NCI-H226 (cell line): ENCODE data around the gene SORD.
"Not testable (repeated sequence)": the region's sequence is repeated elsewhere in the genome, so short reads cannot be mapped to it uniquely, and the experiment has no call there.

ENCODE experiments used
- DNase-seq: peaks from one replicate; pipeline ENCODE4 v3.0.0-alpha.2; 2015

SORD gene

DNA sequence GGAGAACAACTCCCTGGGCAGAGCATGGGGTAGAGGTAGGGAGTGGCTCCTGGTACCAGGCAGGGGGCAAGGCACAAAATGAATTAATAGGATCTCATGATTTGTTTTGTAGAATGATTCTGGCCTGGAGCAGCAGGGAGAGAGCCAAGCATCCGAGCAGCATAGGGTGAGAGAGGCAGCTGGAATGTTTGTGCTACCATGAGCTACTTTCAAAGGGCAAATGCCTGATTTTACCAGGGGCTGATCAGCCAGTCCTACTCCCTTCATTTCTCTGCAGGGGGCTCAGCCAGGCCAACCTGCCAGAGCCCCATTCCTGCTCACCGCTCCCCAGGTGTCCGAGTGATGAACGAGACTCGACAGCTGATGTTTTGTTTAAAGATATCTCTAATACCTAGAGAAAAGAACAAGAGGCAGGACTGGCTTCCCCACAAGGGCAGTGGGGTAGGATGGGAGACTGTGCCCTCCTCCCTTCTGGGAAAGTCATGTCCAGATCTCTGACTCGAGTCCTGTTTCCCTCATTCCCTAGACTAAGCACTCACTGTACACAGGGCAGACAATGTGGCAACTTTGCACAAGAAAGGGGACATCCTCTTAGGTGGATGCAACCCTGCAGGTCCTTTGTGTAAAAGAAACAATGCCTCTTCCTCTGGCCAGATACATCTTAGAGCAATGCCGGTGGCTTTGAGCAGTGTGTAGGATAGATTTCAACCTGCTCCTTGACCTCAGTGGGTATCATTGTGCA is 78.1 kb downstream of the SORD start:
- no peak for DNase-seq

DNA sequence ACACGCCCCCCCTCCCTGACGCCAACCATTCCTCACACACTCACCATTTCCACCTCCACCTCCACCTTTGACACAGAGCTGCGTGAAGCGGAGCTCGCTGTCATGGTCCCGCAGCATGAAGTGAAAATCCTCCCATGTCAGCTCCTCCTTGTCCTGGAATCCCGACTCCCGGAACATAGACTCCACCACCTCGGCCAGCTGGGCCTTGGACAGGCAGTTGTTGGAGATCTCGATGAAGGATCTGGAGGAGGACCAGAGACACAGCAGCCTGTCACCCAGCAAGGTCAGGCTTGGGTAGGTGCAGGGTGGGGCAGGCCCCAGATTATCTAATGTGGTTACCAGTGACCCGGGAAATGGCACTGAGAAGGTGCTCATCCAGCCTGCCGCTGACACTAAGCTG is 78.8 kb downstream of the SORD start:
- DNase-seq, result no peak

DNA sequence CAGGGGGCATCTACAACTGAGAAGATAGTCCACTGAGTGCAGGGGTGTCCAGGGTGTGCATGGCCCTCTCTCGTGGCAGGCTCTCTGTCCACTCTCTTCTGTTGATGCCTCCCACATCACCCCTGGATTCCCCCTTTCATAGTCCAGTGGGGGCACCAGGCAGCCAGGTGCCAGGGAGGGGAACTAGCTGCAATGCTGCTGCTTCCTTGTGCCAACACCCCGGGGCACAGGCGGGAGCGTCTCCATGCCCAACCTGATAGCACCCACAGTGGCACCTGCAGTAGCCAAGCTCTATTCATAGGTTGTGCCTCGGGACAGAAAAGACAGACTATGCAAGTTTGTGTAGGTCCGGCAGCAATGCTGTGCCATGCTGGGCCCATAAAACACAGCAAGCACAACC is 79.2 kb downstream of the SORD start:
- DNase-seq, result no peak

DNA sequence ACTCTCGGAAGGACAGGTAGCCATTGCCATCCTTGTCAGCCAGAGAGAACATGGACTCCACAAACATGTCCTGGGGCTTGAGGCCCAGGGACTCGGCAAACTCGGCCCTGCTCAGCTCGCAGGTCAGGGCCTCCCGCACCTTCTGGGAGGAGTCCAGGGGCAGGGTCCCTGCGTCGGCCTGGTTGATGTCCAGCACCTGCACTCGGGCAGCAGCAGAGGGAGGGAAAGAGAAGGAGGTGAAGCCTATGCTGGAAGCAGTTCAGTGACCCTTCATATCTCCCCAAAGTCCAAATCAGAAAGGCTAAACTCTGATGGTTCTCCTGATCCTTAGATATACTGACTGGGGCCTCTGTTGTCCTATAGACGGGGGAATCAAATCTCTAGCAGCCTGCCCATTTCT is 81.2 kb downstream of the SORD start:
- not testable (repeated sequence) for DNase-seq

DNA sequence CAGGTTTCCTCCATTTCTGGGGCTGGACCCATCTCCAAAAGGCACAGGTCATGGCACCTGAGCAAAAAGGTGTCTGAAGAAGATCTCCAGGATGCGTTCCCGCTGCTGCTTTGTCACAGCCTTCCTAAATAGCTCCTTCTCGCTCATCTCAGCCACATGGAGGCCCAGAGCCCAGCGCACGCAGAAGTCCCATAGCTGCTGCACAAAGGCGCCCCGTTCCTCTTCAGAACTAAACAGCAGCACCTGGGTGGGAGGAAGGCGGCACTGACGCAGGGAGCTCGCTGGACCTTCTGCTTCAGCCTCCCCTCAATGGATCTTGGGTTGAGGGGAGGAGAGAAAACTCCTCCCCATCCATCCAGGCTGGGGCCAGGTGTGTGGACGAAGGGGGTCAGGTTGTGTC is 82.6 kb downstream of the SORD start:
- no peak for DNase-seq

DNA sequence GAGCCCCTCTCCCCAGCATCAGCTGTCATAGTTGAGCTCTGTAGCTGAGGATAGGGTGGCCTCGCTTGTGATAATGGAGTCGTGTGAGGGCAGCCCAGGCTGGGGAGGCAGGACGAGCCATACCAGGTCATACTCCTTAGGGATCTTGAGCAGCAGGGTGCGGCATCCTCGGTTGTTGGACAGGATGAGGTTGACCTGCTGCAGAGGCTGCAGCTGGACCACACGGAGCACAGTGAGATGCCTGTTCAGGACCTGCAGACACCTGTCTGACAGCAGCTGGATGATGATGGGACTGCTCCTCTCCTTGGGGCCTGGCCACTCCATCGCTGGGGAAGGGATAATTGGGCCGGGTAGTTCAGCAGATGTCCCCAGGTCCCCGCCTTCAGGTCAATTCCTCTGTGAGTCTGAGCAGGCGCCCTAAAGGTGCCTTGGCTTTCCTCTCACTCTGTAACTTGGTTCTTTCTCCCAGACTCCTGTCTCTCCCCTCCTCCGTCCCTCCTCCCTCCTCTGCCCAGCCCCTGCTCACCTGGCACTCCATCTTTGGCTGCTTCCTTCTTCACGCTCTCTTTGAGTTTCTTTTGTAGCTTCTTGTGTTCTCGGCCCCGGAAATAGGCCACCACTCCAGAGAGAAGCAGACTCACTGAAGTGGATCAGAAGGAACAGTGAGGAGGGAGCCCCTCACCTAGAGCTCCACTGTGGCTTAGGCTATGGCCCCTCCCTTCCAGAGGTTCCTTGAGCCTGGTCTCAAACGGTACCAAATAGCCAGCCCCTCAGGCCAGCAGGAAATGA is 83.2 kb downstream of the SORD start:
- no peak for DNase-seq

DNA sequence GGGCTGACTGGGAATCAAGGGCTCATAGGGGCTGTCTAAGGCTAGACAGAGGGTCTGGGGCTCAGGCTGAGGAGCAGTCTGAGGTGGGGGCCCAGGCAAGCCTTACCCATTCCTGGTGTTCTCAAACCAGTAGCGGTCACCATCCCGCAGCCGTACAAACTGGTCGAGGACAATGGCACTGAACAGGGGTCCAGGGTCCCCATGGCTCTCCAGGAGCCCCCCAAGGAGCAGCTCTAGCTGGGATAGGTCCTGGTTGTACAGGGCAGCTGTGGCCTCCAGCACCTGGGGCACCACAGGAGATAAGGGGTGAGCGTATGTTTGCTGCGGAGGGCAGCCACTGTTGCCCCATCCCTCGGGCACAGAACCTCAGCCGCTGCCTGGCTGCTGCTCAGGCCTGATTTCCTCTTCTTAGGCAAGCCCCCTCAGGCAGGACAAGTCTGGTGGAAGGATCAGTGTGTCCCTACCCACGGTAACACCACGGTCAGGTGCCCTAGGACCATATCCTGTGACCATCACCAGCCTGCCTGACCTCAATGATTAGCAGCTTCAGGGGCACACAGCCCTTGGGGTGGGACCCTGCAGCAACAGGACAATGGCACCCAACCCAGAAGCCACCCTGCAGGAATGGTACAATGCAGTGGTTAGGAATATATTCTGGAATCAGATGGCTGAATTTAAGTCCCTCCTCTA is 85.1 kb downstream of the SORD start:
- no peak for DNase-seq

DNA sequence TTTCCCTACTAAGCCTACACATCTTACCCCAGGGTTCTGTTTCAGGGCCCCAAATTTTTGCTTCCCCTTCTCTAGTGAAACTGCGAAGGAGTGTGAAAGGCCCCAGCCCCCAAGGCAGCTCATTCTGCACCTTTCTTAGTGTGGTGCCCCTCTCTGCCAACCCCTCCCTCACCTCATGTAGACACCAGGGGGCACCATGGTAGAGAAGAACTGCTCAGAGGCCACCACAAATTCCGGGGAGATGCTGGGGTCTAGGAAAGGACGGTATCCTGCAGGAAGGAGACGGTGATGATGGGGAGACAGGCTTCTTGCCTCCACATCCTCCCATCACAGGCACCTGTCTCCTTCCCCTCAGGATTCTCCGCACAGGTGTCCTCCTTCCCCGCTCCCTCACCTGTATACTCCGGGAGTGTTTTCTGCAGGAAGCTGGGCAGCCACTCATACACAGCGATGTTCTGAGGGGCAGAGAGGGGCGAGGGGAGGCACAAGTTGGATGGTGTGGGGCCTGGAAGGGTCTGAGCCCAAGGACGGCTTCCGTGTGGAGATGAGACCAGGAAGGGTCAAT is 87.3 kb downstream of the SORD start:
- no peak for DNase-seq

DNA sequence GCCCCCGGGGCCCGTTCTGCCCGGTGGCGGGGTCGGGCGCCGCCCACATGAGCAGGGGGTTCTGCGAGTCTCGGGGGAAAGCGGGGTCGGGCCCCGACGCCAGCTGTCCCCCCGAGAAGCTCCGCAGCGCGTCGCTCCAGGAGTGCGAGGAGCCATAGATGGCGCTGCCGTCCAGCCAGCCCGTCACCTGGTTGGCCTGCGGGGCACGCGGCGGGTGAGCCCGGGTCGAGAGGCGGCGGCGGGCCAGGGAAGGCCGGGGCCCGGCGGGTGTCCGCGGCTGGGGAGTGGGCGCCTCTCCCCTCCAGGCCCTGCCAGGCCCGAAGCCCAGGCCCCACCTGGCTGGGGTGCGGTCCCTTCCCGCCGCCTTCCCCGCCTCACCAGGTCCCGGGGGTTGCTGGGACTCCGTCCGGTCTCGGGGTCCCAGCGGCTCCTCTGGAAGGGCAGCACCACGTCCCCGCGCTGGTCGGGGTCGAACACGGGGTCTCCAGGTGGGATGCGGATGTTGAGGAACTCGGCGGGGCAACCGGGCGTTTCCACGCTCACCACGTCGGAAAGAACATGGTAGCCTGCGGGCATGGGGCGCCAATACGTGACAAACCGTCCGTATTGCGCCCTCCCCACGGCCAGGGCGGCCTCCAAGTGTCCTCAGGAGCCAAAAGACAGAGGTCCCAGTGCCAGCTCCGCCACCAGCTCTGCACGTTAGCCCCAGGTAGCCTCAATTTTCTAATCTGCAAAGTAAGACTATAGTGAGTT is 88.6 kb downstream of the SORD start:
- DNase-seq, result no peak

DNA sequence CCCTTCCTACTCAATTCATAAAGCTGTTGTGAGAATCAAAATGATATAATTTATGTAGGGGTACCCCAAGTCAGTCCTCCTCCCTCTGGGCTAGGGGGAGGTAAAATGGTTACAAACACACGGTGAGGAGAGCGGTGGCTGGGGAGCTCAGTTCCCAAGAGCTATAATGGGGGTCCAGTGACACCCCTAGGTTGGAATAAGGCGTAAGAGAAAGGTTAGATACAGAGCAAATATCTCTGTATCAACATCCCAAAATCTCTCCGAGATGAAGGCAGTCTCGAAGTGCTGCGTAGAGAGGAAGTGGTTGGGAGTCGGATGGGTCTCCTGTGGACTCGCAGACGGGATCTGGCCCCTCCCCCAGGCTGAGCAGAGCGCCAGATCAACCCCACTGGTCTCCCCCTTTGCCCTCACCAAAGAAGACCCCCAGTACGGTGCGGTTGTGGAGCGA is 89.2 kb downstream of the SORD start:
- DNase-seq, result no peak

DNA sequence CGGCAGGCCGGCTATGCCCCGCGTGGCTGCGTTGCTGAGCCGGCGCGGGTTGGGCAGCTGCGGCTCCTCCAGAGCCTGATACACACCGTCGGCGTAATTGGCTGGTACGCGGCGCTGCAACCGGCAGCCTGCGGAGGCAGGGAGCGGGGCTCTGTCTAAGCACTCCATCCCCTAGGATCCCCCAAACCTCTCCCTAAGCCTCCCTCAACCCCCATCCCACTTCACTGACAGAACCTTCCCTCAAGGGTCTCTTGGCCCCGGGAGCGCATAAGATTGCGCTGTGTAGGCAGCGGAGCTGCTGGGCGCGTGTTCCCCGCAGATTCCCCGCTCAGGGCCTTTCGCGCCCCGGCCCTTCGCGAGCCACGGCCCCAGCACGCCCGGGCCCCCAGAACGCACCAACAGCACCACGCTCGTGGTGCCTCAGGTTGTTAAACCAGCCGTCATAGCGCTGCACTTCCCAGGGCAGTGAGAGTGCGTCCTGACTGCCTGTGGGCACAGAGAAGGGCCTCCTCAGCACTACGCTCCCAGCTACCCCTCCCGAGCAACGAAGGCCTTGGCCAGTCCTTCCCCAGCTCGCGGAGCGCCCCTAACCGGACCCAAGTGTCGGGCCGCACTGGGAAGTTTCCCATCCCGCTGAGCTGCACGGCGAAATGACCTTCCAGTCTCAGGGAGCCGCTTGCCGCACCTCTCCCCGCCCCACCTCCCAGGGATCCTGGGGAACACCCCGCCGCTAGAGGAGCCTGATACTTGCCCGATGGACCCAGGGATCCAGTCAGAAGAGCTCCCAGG is 89.8 kb downstream of the SORD start:
- no peak for DNase-seq

DNA sequence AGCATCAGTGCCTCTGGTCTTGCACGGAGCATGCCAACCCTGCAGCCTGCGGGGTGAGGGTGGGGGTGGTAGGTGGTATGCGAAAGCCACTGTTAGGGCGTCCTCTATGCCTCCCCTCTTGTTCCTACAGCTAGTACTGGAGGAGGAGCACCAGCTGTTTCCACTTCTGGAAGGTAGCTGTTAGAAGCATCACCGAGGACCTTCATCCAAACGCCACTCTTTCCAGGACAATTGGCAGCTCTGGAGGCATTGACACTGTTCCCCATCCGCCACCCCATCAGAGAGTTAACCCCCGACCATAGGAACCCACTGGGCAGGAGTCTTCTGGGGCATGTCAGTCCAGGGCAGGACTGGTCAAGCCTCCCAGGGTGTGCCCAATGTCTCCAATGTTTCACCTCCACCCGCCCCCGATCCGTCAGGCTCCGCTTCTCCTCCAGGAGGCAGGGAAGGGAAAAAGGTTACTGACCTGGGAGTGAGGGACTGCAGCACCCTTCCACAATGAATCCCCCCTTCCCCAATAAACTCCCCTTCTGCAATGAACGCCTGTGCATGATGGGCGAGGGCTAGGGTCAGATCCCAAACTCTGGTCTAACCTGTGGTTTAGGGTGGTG is 90.5 kb downstream of the SORD start:
- DNase-seq, result no peak

DNA sequence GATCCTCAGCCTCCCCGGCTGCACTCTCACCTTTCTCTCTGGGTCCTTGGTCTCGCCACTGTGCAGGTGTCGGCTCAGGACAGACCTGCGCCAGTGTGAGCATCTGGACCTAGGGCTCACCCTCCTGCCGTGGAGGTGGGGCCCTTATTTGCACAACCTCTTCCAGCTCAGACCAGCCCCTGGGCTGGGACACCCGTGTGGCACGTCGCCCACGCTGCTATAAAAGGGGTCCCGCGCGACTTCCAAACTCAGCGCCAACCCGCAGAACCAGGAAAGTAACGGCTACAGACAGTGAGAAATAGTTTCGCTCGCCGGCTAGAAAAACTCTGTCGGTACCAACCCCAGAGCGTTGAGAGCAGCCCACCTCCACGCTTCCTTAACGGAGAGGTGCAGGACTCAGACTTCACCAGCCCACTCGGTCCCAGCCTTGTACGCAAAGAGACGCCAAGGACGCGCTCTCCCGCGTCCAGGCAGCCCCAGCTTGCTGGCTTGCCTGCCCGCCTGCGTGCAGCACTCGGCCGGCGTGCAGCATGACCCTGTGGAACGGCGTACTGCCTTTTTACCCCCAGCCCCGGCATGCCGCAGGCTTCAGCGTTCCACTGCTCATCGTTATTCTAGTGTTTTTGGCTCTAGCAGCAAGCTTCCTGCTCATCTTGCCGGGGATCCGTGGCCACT is 91.2 kb downstream of the SORD start, which contains the start of the genes DUOX2 and DUOXA2:
Gene DUOX2, minus strand, starts transcription at position 97 of the 675 bp plus-strand sequence. CDS start 761 bp downstream, outside the sequence.
Gene DUOXA2, plus strand, starts transcription at position 251 of the 675 bp plus-strand sequence. Its CDS starts 280 bp downstream, at position 531.
- no peak for DNase-seq

DNA sequence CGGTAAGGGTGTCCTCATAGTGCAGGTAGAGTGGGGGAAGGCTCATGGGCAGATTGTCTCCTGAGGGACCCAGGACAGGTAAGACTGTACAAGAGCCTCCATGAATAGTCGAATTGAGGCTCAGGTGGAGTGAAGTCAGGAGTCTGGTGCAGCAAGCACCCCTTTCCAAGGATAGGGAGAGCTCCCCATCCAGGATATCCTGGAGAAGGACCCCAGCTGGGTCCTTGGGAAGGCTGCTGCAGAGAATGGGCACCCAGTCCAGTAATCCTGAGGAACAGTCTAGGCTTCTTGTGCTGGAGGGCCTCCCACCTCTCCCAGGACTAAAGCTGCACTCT is 91.7 kb downstream of the SORD start:
- no peak for DNase-seq

DNA sequence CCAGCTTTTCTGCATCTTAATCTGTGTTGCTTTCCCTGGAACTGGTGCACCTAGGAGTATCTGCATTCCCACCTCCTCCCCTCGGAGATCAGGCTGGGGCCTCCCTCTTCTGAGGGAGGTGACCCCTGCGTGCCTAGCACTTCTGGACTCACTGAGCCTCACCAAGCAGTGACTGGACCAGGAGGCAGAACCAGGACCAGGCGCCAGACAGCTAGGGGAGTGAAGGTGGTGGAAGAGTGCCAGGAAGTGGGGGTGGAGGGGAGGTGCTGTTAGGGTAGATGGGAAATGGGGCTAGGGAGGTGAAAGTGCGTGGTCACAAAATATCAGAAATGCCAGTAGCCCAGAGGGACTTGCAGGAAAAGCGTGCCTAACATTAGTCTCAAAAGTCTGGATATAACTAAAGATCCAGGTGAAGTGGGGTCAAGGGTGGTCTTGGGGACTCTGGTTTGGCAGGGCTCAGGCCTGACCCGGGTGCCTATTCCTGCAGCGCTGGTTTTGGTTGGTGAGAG is 92.4 kb downstream of the SORD start:
- DNase-seq, result no peak

DNA sequence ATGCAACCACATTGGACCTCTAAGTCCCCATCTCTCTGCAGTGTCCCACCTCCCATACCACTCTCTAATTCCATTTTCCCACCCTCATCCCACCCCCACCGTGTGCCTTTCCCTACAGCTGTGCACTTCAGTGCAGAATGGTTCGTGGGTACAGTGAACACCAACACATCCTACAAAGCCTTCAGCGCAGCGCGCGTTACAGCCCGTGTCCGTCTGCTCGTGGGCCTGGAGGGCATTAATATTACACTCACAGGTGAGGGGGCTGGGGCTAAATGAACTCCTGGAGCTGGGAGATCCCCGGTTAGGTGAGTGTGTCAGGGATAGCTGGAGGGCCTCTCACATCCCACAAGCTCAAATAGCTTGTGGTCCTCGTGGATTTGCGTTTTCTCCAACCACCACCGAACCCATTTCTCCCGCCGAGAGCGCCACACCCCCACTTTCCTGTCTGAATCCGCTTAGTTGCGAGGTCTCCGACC is 93.0 kb downstream of the SORD start:
- DNase-seq, result no peak

DNA sequence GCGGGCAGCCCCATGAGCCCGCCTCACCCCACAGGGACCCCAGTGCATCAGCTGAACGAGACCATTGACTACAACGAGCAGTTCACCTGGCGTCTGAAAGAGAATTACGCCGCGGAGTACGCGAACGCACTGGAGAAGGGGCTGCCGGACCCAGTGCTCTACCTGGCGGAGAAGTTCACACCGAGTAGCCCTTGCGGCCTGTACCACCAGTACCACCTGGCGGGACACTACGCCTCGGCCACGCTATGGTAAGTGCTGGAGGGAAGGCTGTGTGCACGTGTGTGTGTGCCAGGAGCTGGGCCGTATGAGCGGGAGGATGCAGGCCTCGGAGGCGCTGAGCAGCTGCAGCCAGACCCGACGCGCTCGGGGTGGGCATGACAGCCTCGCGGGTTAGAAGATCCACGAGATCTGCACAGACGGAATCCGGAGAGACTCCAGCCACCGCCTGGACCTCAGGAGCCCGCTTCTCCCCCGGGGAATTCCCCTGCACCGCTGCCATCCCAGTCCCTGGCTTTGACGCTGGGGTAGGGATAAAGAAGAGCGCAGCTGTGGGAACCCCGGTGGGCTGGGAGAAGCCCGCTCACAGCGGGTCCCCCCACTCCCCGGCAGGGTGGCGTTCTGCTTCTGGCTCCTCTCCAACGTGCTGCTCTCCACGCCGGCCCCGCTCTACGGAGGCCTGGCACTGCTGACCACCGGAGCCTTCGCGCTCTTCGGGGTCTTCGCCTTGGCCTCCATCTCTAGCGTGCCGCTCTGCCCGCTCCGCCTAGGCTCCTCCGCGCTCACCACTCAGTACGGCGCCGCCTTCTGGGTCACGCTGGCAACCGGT is 93.7 kb downstream of the SORD start:
- DNase-seq, result no peak

DNA sequence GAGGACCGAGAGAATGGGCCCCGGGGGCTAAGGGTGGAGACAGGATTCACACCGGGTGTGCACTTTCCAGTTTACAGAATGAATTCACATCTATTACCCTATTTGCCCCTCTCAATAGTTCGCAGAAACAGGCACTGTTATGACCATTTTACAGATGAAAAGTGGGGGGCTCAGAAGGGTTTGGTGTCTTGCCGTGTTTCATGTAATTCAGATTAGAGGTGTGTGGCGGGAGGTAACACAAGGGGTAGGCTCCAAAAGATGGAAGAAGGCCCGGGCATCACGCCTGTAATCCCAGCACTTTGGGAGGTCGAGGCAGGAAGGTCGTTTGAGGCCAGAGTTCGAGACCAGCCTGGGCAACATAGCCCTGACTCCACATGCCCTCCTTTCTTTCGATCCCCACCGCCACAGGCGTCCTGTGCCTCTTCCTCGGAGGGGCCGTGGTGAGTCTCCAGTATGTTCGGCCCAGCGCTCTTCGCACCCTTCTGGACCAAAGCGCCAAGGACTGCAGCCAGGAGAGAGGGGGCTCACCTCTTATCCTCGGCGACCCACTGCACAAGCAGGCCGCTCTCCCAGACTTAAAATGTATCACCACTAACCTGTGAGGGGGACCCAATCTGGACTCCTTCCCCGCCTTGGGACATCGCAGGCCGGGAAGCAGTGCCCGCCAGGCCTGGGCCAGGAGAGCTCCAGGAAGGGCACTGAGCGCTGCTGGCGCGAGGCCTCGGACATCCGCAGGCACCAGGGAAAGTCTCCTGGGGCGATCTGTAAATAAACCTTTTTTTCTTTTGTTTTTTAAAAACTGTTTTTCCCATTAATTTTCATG is 94.5 kb downstream of the SORD start:
- DNase-seq, result no peak
